Kidney epithelial cell (primary cell): ENCODE data around the gene EPOP. TPM values are rescaled to one million over a fixed set of nuclear protein-coding genes. Genes with fewer than 3 reads are reported as not detected.

Experiments
- DNase-seq: peaks from one replicate; pipeline ENCODE4 v3.0.0-alpha.2; 2010; ENCODE audit warnings: low read depth
- H3K27me3 ChIP-seq: 2 replicates; pipeline ENCODE4 v1.6.0; 2011; ENCODE audit warnings: low read length; ENCODE audit not compliant: control insufficient read depth, insufficient read depth
- H3K36me3 ChIP-seq: 2 replicates; pipeline ENCODE4 v1.5.1; 2011; ENCODE audit warnings: low read length; ENCODE audit not compliant: control insufficient read depth, insufficient read depth
- H3K4me3 ChIP-seq: 2 replicates; pipeline ENCODE4 v1.5.1; 2011; ENCODE audit warnings: low read depth, mild to moderate bottlenecking, control low read depth, low read length
- total RNA-seq: library from RNA; depleted of rRNA; stranded (reverse); fragments of >200 nt; gene quantifications from 2 replicates; pipeline ENCODE4 v1.2.3, GENCODE V29; 2015
- TF ChIP-seq, protein P1 (sequence below): IDR thresholded peaks from 2 replicates; pipeline ENCODE4 v1.5.1; 2011; ENCODE audit warnings: mild to moderate bottlenecking, moderate library complexity, low read length, control low read depth, inconsistent platforms; ENCODE audit not compliant: insufficient read depth, poor library complexity, severe bottlenecking

Gene EPOP
- total RNA-seq, 1 donor from 2014 or later: 6.4 TPM

DNA sequence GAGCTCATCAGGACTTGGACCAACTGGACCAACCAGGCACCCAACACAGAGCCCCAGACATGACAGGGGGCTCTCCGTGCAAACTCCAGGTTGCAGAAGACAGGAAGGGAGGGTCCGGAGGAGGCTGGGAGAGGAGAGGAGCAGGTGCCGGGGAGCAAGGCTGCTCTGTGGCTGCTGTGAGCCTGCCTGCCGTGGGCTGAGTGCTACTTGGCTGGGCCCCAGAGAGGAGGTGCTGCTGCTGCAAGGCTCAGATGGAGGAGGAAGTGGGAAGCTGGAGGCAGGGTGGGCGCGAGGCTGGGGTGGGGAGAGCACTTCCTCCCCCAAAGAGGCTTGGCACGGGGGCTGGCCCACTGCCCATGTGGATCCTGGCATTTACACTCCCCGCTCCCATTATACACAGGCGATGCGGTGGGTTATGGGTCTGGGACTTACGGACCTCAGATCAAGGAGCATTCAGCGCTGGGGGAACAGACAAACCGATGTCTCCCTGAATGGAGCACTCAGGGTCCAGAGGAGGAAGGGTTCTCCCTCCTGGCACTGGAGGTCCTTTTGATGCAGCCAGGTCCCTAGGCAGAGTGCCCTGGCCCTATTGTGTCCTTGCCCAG is 15.9 kb downstream of the EPOP start:
- TF ChIP-seq, protein P1, sequence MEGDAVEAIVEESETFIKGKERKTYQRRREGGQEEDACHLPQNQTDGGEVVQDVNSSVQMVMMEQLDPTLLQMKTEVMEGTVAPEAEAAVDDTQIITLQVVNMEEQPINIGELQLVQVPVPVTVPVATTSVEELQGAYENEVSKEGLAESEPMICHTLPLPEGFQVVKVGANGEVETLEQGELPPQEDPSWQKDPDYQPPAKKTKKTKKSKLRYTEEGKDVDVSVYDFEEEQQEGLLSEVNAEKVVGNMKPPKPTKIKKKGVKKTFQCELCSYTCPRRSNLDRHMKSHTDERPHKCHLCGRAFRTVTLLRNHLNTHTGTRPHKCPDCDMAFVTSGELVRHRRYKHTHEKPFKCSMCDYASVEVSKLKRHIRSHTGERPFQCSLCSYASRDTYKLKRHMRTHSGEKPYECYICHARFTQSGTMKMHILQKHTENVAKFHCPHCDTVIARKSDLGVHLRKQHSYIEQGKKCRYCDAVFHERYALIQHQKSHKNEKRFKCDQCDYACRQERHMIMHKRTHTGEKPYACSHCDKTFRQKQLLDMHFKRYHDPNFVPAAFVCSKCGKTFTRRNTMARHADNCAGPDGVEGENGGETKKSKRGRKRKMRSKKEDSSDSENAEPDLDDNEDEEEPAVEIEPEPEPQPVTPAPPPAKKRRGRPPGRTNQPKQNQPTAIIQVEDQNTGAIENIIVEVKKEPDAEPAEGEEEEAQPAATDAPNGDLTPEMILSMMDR: no peak
- H3K27me3 ChIP-seq: peaks cover 34% of the 10 kb centered on the region
- no peak for DNase-seq
- H3K4me3 ChIP-seq: no peak overlapping the region
- no peaks in the 10 kb centered on the region for H3K36me3 ChIP-seq

DNA sequence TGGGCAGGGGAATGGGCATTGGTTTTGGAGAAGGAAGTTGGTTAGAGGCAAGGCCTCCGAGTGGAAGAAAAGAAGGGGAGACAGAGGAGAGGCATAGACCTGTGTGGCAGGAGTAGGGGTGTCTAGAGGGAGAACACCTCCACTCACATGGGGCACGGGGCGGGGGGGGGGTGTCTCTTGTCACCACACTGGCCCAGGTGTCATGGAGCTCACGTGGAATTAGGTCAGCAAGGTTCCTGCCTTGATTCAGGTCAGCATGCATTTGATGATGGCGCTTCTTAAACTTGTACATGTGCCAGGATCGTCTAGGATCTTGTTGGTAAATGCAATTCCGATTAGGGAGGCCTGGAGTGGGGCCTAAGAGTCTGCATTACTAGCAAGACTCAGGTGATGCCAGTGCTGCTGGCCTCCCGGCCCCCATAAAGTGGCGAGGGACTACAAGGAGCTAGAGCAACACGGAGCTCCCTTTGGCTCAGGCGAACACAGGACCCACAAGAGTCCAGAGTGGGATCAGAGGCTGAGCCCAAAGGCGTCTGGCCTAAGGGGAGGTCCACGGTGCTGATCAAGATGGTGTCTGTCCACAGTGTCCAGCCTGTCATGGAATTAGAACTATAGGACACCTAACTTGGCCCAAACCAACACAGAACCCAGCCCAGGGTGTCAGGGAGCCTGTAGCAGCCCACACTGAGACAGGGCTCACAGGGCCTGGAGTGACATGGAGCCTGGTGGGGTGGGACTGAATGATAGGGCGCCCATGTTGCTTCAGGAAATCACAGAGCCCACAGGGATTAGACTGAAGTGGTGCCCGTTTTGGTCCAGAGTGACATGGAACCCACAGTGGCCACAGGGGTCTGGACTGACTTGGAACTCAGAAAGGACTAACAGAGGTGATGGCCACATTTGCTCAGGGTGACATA is 16.7 kb downstream of the EPOP start:
- Histone ChIP-seq H3K27me3 (peaks cover 34% of the 10 kb centered on the region), H3K4me3 (no peak overlapping the region), H3K36me3 (no peaks in the 10 kb centered on the region)
- DNase-seq: no peak
- TF ChIP-seq, protein P1: no peak

DNA sequence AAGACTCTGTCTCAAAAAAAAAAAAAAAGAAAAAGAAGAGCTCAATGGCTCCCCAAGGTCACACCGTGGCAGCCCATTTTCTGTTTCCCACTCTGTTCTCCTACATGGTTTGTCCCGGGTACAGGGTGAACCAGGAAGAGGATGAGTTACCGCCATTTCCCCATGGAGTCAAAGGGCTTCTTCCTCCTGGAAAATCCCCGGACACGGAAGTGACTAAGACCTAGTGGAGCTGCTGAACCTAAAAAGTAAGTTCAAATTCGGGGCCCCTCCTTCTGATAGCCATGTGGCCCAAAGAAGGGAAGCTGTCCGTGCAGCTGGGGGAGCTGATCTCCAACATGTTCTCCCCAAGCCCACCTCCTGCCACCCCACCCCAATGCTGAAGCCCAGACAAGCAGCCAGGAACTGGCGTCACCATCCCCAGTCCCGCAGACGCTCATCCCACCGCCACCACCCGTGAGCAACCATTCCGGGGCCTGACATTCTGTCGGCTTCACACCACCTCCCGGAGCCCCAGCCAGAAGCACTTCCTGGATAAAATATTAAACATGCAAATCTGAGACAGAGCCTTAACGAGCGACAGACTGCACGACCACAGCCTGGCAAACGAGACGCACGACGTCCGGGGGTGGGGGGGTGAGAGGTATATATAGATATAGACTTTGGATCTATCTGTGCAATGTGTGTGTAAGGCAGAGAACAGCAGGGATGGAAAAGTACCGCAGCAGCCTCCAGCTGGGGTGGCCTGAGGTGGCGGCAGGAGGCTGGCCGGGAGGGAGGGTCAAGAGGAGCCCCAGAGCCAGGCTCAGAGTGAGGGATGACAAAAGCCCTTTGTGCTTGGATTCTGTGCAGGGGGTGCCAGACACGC is 17.6 kb downstream of the EPOP start:
- DNase-seq: no peak
- Histone ChIP-seq H3K27me3 (peaks cover 34% of the 10 kb centered on the region), H3K4me3 (no peak overlapping the region), H3K36me3 (no peaks in the 10 kb centered on the region)
- TF ChIP-seq, protein P1: no peak

DNA sequence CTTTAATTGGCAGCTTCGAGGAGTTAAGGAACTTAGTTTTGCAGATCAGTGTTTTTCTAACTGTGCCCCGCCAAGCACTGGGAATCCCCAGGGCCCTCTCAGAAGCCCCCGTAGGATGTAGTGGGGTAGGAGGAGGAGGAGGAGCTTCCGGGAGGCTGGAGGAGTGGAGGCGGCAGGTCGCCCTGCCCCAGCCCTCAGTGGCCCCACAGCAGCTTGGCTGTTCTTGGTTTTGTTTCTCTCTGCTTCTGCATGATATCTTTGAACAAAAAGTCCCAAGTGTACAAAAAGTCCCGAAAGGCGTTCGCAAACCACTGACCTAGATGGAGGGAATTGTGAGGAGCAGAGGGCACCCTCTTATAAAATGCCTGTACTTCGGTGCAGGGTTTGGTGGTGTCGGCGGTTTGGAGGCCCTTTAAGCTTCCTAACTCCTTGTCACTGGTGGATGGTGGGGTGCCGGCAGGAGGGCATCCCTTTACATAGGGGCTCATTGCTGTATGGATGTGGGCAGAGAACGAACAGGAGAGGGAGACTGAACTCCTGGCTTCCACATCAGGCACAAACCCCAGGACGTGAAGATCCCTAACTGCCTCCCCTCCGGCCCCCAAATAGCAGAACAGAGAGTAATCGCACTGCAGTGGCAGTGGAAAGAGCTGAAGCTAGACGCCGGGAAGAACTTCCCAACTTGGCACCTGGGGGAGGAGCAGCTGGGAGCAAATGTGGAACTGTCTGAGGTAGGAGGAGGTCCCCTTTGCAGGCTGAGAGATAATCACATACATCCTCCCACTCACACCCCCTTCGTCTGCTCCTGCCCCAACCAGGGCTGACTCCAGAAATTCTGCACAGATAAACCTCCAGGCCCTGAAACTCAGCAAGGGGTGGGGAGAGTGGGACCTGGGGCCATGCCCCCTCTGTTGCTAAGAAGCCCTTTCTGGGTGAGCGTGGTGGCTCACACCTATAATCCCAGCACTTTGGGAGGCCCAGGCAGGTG is 20.1 kb downstream of the EPOP start:
- Histone ChIP-seq H3K36me3 (no peaks in the 10 kb centered on the region), H3K4me3 (no peak overlapping the region), H3K27me3 (peaks cover 37% of the 10 kb centered on the region)
- TF ChIP-seq, protein P1: no peak
- no peak for DNase-seq

DNA sequence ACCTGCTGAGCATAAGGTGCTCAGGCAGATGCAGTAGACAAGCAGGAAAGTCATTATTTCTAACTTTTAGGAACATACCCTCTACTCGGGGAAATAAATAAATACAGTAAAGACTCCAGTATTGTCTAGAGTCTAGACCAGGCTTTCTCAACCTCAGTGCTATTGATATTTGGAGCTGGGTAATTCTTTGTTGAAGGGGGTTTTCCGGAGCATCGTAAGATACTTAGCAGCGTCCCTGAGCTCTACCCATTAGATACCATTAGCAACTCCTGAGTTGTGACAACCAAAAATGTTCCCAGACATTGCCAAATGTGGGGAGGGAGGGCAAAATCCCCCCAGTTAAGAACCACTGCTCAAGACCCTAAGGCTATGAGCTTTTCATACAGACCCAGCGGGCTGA is 21.1 kb downstream of the EPOP start:
- peaks cover 32% of the 10 kb centered on the region for H3K27me3 ChIP-seq
- DNase-seq: no peak
- TF ChIP-seq, protein P1: no peak
- H3K4me3 ChIP-seq: no peak overlapping the region
- H3K36me3 ChIP-seq: no peaks in the 10 kb centered on the region
